ENCODE results near the gene MYH10. TPM values are rescaled to one million over a fixed set of nuclear protein-coding genes. Genes with fewer than 3 reads are reported as not detected.

Gene MYH10
- total and polyA plus RNA-seq, 2 experiments from 2014 or later, result 75.6 to 87.8 TPM

DNA sequence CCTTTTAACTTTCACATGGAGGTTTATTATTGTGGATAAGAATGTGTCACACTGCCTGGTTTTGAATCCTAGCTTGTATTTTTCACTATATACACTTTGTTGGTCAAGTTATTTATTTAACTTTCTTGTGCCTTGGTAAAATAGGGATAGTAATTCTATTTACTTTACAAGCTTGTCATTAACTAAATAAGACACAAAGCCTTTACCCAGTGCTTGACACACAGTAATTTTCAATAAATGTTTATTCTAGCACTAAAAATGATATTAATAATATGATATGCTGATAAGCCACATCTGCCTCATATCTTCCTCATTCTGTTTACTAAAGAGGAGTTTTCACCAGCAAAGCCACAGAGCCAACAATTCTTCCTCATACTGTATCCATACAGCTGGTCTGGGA is 27.8 kb downstream of the MYH10 start:
- TF ChIP-seq EZH2 (IDR thresholded peaks at IDR 0.05; ENCODE audit: borderline replicate concordance), result no peak
- no peak for TF ChIP-seq EZH2phosphoT487 (IDR thresholded peaks at IDR 0.05; ENCODE audit: low read depth, severe bottlenecking, unreplicated experiment)
- Histone ChIP-seq H3K9me3 (ENCODE audit: low read depth) (no peaks in the 10 kb centered on the region), H3K4me2 (no peak overlapping the region), H4K20me1 (ENCODE audit: insufficient read depth, poor library complexity, severe bottlenecking) (peaks cover 19% of the 10 kb centered on the region), H3K27me3 (no peaks in the 10 kb centered on the region), H3K27ac (no peak overlapping the region), H3K79me2 (peaks cover 72% of the 10 kb centered on the region), H3K36me3 (replicated peaks; ENCODE audit: insufficient read depth, low read depth) (no peaks in the 10 kb centered on the region), H2AFZ (no peak overlapping the region), H3K4me1 (ENCODE audit: insufficient read depth) (peaks cover 23% of the 10 kb centered on the region), H3K4me3 (no peak overlapping the region), H3K9me2 (replicated peaks; ENCODE audit: insufficient read depth) (no peaks in the 10 kb centered on the region)
- no peak for DNase-seq (ENCODE audit: low spot score)

DNA sequence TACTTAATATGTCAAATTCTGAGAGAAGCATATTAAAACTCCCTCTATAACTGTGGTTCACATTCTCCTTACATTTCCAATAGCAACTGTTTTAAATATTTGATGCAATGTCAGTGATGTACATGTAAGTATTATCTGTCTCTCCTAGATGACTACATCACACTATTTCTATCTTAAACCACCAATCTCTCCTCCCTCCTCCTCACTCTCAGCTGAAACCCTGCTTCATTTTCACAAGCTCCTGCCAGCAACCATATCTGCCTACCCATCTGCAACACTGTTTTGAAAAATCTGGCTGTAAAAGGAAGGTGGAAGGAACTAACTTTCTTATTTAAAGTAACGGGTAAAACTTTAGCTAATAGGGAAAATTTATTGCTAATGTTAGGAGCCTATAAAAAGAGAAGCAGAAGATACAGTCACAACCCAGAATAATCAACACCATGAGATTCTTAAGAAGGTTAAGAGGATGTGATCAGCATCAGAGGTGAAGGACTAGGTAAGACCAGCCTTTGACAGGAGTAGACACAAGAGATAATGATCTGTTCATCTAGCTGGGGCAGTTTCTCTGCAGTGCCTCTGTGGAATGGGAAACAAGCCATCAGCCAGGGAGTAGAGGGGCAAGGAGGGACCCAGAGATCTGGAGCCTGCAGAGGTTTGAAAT is 31.0 kb downstream of the MYH10 start:
- TF ChIP-seq, protein P1, sequence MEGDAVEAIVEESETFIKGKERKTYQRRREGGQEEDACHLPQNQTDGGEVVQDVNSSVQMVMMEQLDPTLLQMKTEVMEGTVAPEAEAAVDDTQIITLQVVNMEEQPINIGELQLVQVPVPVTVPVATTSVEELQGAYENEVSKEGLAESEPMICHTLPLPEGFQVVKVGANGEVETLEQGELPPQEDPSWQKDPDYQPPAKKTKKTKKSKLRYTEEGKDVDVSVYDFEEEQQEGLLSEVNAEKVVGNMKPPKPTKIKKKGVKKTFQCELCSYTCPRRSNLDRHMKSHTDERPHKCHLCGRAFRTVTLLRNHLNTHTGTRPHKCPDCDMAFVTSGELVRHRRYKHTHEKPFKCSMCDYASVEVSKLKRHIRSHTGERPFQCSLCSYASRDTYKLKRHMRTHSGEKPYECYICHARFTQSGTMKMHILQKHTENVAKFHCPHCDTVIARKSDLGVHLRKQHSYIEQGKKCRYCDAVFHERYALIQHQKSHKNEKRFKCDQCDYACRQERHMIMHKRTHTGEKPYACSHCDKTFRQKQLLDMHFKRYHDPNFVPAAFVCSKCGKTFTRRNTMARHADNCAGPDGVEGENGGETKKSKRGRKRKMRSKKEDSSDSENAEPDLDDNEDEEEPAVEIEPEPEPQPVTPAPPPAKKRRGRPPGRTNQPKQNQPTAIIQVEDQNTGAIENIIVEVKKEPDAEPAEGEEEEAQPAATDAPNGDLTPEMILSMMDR (IDR thresholded peaks at IDR 0.05; ENCODE audit: poor library complexity), result no peak
- no peak for TF ChIP-seq EZH2phosphoT487 (IDR thresholded peaks at IDR 0.05; ENCODE audit: low read depth, severe bottlenecking, unreplicated experiment)
- TF ChIP-seq EZH2 (IDR thresholded peaks at IDR 0.05; ENCODE audit: borderline replicate concordance), result no peak
- Histone ChIP-seq H3K9me2 (replicated peaks; ENCODE audit: insufficient read depth) (no peaks in the 10 kb centered on the region), H2AFZ (no peak overlapping the region), H3K36me3 (replicated peaks; ENCODE audit: insufficient read depth, low read depth) (no peaks in the 10 kb centered on the region), H3K79me2 (peaks cover 55% of the 10 kb centered on the region), H4K20me1 (ENCODE audit: insufficient read depth, poor library complexity, severe bottlenecking) (no peaks in the 10 kb centered on the region), H3K4me1 (ENCODE audit: insufficient read depth) (peaks cover 4% of the 10 kb centered on the region), H3K4me3 (no peak overlapping the region), H3K4me2 (no peak overlapping the region), H3K9me3 (ENCODE audit: low read depth) (no peaks in the 10 kb centered on the region), H3K27ac (no peak overlapping the region), H3K27me3 (no peaks in the 10 kb centered on the region)
- WGBS (ENCODE audit: low lambda C conversion rate, missing lambda C conversion rate), result 96% methylated on average over 1 of the region's 1 CpG
- DNase-seq (ENCODE audit: low spot score), result no peak

DNA sequence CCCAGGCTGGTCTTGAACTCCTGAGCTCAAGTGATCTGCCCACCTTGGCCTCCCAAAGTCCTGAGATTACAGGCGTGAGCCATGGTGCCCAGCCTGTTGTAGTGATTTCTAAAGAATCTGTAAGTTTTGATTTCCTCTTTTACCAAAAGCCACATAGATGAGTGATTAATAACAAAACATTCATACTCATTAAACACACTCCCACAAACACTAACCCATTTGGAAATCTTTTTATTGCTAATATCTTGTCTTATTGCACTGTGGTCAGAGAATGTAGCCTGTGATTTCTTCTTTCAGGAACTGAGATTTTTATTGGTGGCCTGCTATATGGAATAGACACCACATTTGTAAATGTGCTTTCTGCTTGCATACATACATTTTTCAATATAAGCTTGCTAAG is 31.6 kb downstream of the MYH10 start:
- no peaks in the 10 kb centered on the region for H4K20me1 ChIP-seq (ENCODE audit: insufficient read depth, poor library complexity, severe bottlenecking)
- WGBS (ENCODE audit: low lambda C conversion rate, missing lambda C conversion rate), result 96% methylated on average over 1 of the region's 1 CpG
- no peaks in the 10 kb centered on the region for H3K9me2 ChIP-seq (replicated peaks; ENCODE audit: insufficient read depth)
- no peak overlapping the region for H3K4me3 ChIP-seq
- H3K79me2 ChIP-seq, result peaks cover 55% of the 10 kb centered on the region
- H3K27me3 ChIP-seq, result no peaks in the 10 kb centered on the region
- no peaks in the 10 kb centered on the region for H3K36me3 ChIP-seq (replicated peaks; ENCODE audit: insufficient read depth, low read depth)
- no peak for DNase-seq (ENCODE audit: low spot score)
- H3K4me1 ChIP-seq (ENCODE audit: insufficient read depth), result peaks cover 4% of the 10 kb centered on the region
- no peaks in the 10 kb centered on the region for H3K9me3 ChIP-seq (ENCODE audit: low read depth)
- TF ChIP-seq, protein P1 (IDR thresholded peaks at IDR 0.05; ENCODE audit: poor library complexity), result no peak
- TF ChIP-seq EZH2phosphoT487 (IDR thresholded peaks at IDR 0.05; ENCODE audit: low read depth, severe bottlenecking, unreplicated experiment) (no peak), EZH2 (IDR thresholded peaks at IDR 0.05; ENCODE audit: borderline replicate concordance) (no peak)
- no peak overlapping the region for H3K4me2 ChIP-seq
- no peak overlapping the region for H3K27ac ChIP-seq
- no peak overlapping the region for H2AFZ ChIP-seq

DNA sequence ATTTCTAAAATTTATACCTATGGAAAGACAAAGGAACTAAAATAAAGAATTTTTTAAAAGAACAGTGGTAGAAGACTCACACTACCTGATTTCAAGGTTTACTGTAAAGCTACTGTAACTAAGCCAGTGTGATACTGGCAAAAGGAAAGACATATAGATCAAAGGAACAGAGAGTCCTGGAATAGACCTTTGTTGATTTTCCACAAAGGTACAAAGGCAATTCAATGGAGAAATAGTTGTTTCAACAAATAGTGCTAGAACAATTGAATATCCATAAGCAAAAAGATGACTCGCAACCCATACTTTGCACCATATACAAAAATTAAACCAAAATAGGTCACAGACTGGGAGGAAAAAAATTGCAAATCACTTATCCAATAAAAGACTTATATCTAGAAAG is 36.7 kb downstream of the MYH10 start:
- Histone ChIP-seq H3K27ac (no peak overlapping the region), H3K9me2 (replicated peaks; ENCODE audit: insufficient read depth) (no peaks in the 10 kb centered on the region), H3K36me3 (replicated peaks; ENCODE audit: insufficient read depth, low read depth) (no peaks in the 10 kb centered on the region), H3K4me2 (no peak overlapping the region), H3K79me2 (peaks cover 69% of the 10 kb centered on the region), H2AFZ (no peak overlapping the region), H3K9me3 (ENCODE audit: low read depth) (no peaks in the 10 kb centered on the region), H3K4me3 (no peak overlapping the region), H3K4me1 (ENCODE audit: insufficient read depth) (no peaks in the 10 kb centered on the region), H4K20me1 (ENCODE audit: insufficient read depth, poor library complexity, severe bottlenecking) (peaks cover 6% of the 10 kb centered on the region), H3K27me3 (no peaks in the 10 kb centered on the region)
- no peak for TF ChIP-seq EZH2 (IDR thresholded peaks at IDR 0.05; ENCODE audit: borderline replicate concordance)
- TF ChIP-seq, protein P1 (IDR thresholded peaks at IDR 0.05; ENCODE audit: poor library complexity), result no peak
- no peak for TF ChIP-seq EZH2phosphoT487 (IDR thresholded peaks at IDR 0.05; ENCODE audit: low read depth, severe bottlenecking, unreplicated experiment)
- DNase-seq (ENCODE audit: low spot score), result no peak
- WGBS (ENCODE audit: low lambda C conversion rate, missing lambda C conversion rate), result 100% methylated on average over 1 of the region's 1 CpG
